ENCODE results near the gene FAM53B.

FAM53B gene

DNA sequence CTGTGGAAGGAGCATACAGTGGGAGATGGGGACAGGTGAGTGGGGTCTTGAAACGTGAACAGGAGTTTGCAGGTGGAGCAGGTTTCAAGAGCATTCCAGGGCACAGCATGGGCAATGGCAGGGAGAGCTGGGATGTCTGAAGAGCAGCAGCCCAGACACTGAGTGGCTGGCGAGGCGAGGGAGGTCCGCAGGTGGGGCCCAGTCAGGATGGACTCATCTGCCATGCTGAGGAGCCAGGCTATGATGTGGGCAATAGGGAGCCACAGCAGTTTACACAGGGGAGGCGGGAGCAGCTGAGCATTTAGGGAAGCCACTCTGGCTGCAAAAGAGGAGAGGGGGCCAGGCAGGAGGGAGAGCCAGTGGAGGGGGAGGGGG lies 138.7 kb downstream of the FAM53B start:
- Mint-ChIP-seq H3K4me1 (no peaks in the 10 kb centered on the region), H3K4me3 (no peak overlapping the region), H3K27me3 (ENCODE audit: low read depth) (no peaks in the 10 kb centered on the region), H3K9me3 (no peaks in the 10 kb centered on the region), H3K27ac (no peak overlapping the region), H3K36me3 (ENCODE audit: low read depth) (no peaks in the 10 kb centered on the region)
- TF ChIP-seq, protein P1, sequence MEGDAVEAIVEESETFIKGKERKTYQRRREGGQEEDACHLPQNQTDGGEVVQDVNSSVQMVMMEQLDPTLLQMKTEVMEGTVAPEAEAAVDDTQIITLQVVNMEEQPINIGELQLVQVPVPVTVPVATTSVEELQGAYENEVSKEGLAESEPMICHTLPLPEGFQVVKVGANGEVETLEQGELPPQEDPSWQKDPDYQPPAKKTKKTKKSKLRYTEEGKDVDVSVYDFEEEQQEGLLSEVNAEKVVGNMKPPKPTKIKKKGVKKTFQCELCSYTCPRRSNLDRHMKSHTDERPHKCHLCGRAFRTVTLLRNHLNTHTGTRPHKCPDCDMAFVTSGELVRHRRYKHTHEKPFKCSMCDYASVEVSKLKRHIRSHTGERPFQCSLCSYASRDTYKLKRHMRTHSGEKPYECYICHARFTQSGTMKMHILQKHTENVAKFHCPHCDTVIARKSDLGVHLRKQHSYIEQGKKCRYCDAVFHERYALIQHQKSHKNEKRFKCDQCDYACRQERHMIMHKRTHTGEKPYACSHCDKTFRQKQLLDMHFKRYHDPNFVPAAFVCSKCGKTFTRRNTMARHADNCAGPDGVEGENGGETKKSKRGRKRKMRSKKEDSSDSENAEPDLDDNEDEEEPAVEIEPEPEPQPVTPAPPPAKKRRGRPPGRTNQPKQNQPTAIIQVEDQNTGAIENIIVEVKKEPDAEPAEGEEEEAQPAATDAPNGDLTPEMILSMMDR (IDR thresholded peaks at IDR 0.05; ENCODE audit: unreplicated experiment in 3 of 3) = no peak

DNA sequence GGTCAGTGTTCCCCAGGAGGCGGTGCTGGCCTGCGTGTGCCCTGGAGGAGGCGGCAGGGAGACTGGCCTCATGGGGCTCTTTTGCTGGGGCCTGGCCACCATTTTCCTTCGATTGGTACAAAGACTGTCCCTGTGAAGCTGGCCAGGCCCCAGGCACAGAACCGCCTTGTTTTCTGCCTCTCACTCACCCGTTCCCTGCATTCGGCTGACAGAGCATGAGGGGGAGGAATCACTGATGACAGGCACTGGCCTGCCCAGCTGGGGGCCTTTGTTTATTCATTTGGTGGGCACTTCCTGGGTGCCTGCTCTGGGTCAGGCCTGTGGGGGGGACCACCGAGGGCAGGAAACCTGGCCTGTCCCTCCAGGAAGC lies 139.2 kb downstream of the FAM53B start:
- H3K4me1 Mint-ChIP-seq = no peaks in the 10 kb centered on the region
- no peaks in the 10 kb centered on the region for H3K27me3 Mint-ChIP-seq (ENCODE audit: low read depth)
- no peaks in the 10 kb centered on the region for H3K36me3 Mint-ChIP-seq (ENCODE audit: low read depth)
- H3K4me3 Mint-ChIP-seq = no peak overlapping the region
- TF ChIP-seq, protein P1 (IDR thresholded peaks at IDR 0.05; ENCODE audit: unreplicated experiment in 3 of 3) = no peak
- H3K27ac Mint-ChIP-seq = no peak overlapping the region
- H3K9me3 Mint-ChIP-seq = no peaks in the 10 kb centered on the region

DNA sequence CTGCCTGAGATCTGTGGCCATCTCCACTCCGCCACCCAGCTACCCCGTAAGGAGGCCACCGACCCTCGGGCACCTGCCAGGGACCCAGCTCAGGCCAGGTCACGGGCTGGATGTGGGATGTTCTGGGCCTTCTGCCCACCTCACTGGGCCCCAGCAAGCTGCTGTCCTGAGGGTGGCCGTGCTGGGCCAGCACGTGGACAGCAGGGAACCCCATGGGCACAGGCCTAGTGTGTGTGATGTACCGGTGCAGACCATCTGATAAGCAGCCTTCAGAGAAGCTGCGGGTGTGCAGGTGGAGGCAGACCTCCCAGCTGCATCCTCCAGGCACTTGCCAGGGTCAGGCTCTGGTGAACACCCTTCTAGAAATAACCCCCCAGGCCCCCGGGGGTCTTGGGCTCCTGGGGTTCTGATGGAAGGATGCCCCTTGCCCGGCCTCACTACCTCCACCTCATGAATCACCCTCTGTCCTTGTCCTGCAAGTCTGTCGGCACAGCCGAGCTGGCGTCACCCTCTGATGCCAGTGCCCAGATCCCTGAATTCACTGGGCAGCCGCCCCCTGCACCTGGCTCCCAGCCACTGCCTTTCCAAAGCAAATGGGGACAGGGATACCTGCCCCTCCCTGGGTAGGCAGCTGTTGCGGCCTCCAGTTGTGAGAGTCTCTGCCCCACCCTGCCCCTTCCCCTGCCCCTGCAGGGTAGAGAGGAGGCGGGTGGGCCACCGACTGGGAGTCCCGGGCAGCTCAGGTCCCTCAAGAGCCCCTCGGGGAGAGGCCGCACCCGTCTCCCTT lies 139.8 kb downstream of the FAM53B start:
- Mint-ChIP-seq H3K27me3 (ENCODE audit: low read depth) (no peaks in the 10 kb centered on the region), H3K4me1 (no peaks in the 10 kb centered on the region), H3K27ac (no peak overlapping the region), H3K4me3 (no peak overlapping the region), H3K9me3 (no peaks in the 10 kb centered on the region), H3K36me3 (ENCODE audit: low read depth) (no peaks in the 10 kb centered on the region)
- TF ChIP-seq, protein P1 (IDR thresholded peaks at IDR 0.05; ENCODE audit: unreplicated experiment in 3 of 3) = no peak

DNA sequence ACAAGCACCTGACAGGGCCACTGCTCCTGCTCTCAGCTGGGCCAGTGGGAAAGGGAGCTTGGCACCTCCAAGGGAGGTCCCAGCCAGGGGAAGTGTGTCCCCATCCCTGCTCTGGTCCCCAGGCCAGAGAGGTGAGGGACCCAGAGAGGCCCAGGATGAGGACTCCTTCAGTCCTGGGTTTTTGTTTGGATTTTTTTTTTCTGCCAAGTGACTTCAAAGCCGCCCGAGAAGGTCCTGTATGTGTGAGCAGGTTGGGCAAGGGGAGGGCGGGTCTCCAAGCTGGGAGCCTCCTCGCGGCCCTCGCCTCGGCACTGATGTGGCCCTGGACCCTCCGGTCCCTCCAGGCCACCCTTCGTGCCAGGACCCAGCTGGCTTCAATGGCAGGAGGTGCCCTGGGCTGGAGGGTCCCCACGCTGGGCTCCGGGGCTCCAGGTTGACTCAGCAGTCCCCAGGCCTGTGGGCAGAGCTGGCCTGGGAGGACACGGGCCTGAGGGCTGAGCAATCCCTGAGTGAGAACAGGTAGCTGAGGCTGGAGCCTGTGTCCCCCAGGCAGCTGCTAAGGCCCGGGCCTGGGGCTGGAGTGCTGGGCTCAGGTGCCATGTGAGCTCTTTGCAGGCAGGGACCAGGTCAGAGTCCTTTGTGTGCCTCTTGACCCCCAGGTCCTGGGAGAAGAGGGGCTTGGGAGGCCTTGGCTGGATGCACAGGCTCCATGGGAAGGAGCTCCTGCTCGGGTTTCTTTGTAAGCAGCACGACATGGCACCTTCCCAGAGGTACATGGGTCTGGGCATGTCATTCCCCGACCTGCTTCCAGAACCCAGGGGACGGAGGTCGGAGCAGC lies 140.6 kb downstream of the FAM53B start:
- Mint-ChIP-seq H3K4me3 (no peak overlapping the region), H3K36me3 (ENCODE audit: low read depth) (no peaks in the 10 kb centered on the region), H3K27ac (no peak overlapping the region), H3K4me1 (no peaks in the 10 kb centered on the region), H3K9me3 (no peaks in the 10 kb centered on the region), H3K27me3 (ENCODE audit: low read depth) (no peaks in the 10 kb centered on the region)
- TF ChIP-seq, protein P1 (IDR thresholded peaks at IDR 0.05; ENCODE audit: unreplicated experiment in 3 of 3) = no peak

DNA sequence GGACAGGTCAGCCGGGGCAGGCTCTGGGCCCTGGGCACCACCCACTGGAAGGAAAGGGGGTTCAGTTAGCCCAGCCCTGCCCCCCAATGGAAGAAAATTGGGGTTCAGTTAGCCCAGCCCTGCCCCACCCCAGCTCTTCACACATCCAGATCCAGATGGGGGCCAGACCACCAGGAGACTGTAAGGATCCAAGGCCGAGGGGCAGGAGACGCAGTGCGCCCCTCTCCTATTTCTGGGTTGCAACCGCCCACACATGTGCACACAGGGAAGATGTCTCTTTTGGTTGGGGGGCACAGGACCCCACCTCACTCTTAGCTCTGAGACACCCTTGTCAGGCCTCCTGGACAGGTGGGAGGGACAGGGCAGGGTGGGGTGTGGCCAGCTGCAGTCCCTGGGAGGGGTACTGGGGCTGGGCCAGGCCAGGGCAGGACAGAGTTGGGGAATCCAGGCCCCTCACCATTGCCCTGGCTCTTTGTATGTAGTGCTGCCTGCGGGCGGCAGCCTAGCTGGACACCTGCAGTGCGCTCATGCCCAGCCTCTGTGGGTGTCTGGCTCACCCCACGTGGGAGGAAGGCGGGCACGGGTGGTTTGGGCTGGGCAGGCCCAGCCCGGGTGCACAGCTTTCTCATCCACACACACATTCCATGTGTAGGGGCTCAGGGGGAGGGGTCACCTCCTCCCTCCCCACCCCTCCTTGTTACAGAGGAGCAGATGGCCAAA lies 141.4 kb downstream of the FAM53B start:
- Mint-ChIP-seq H3K4me3 (no peak overlapping the region), H3K9me3 (no peaks in the 10 kb centered on the region), H3K4me1 (no peaks in the 10 kb centered on the region), H3K27ac (no peak overlapping the region), H3K27me3 (ENCODE audit: low read depth) (no peaks in the 10 kb centered on the region), H3K36me3 (ENCODE audit: low read depth) (no peaks in the 10 kb centered on the region)
- TF ChIP-seq, protein P1 (IDR thresholded peaks at IDR 0.05; ENCODE audit: unreplicated experiment in 3 of 3) = no peak
